Measurements from ENCODE around the gene SNX6.
"Not testable (repeated sequence)": the region's sequence is repeated elsewhere in the genome, so short reads cannot be mapped to it uniquely, and the experiment has no call there.

DNA sequence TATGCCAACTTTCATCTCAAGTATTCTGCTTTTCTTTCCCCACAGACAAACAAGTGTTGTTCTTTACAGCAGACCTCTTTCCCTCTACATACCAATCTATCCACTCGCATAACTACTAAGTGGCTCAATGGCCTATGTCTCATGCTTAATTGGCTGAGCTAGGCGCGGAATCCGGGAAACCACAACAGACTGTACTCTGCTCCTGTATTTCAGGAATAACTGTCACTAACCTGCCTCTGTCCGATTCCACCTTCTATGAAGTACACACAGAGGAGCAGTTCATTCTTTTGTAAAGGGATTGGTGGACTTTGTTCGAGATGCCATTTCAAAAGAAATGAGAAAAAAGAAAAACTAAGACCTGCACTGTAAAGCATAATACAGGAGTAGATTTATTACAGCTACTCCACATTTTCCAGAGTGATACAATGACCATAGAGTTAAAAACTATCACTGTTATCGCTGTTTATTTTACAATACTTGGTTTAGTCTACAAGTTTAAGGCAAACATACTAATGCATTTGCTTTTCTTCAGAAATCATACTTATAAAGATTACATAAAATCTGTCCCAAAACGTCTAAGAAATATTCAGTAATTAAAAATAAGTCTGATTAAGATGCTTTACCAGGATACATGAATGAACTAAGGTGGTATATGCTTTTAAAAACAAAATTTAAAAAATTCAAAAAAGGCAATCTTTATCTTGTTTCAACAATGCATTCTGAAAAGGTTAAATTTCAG lies 67.7 kb downstream of the SNX6 start:
- TF ChIP-seq, protein P1, sequence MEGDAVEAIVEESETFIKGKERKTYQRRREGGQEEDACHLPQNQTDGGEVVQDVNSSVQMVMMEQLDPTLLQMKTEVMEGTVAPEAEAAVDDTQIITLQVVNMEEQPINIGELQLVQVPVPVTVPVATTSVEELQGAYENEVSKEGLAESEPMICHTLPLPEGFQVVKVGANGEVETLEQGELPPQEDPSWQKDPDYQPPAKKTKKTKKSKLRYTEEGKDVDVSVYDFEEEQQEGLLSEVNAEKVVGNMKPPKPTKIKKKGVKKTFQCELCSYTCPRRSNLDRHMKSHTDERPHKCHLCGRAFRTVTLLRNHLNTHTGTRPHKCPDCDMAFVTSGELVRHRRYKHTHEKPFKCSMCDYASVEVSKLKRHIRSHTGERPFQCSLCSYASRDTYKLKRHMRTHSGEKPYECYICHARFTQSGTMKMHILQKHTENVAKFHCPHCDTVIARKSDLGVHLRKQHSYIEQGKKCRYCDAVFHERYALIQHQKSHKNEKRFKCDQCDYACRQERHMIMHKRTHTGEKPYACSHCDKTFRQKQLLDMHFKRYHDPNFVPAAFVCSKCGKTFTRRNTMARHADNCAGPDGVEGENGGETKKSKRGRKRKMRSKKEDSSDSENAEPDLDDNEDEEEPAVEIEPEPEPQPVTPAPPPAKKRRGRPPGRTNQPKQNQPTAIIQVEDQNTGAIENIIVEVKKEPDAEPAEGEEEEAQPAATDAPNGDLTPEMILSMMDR (conservative IDR thresholded peaks at IDR 0.05; ENCODE audit: low read depth, low read length): not testable (repeated sequence)
- not testable (repeated sequence) for TF ChIP-seq EZH2 (IDR thresholded peaks at IDR 0.05; ENCODE audit: borderline replicate concordance, low read depth, low read length, poor library complexity, severe bottlenecking)
